ENCODE results near the gene PRKG1. TPM values are rescaled to one million over a fixed set of nuclear protein-coding genes. Genes with fewer than 3 reads are reported as not detected.

The PRKG1 gene
- total and polyA plus RNA-seq, 2 experiments from 2014 or later, result 18.2 to 21.1 TPM

GRCh38 chr10:51227897-51228713, 153.8 kb downstream of the PRKG1 start (continued):
- no peak for TF ChIP-seq ZNF462 (CRISPR knock-in tag; IDR thresholded peaks at IDR 0.05)
- TF ChIP-seq POLR2AphosphoS5 (IDR thresholded peaks at IDR 0.05; ENCODE audit: low read depth), result no peak
- TF ChIP-seq NANOG (IDR thresholded peaks at IDR 0.05; ENCODE audit: borderline replicate concordance), result no peak

GRCh38 chr10:51228714-51229100, 154.4 kb downstream of the PRKG1 start:
- ATAC-seq (no peak), DNase-seq (ENCODE audit: low spot score) (no peak)
- Mint-ChIP-seq H3K4me1 (peaks cover 45% of the 10 kb centered on the region), H3K27ac (no peak overlapping the region), H3K36me3 (ENCODE audit: low read depth) (no peaks in the 10 kb centered on the region), H3K9me3 (no peaks in the 10 kb centered on the region), H3K27me3 (ENCODE audit: insufficient read depth, low read depth, poor library complexity) (no peaks in the 10 kb centered on the region), H3K4me3 (no peak overlapping the region; the same call in 2 of the 3 replicates)
- Histone ChIP-seq H3K9me2 (ENCODE audit: insufficient read depth) (no peaks in the 10 kb centered on the region), H3K4me2 (no peak overlapping the region), H4K20me1 (replicated peaks; ENCODE audit: insufficient read depth) (no peaks in the 10 kb centered on the region), H2AFZ (no peak overlapping the region), H3K4me1 (ENCODE audit: insufficient read depth) (peaks cover 12% of the 10 kb centered on the region), H3K27ac (ENCODE audit: low read depth) (no peak overlapping the region), H3K4me3 (no peak overlapping the region), H3K36me3 (ENCODE audit: insufficient read depth) (no peaks in the 10 kb centered on the region), H3K79me2 (replicated peaks; ENCODE audit: insufficient read depth) (no peaks in the 10 kb centered on the region), H3K27me3 (ENCODE audit: insufficient read depth) (no peaks in the 10 kb centered on the region), H3F3A (replicated peaks; ENCODE audit: low read depth) (no peaks in the 10 kb centered on the region)
- TF ChIP-seq ZNF331 (CRISPR knock-in tag; IDR thresholded peaks at IDR 0.05; ENCODE audit: low read depth) (no peak), POLR2AphosphoS5 (IDR thresholded peaks at IDR 0.05; ENCODE audit: low read depth) (no peak), REST (IDR thresholded peaks at IDR 0.05; ENCODE audit: unreplicated experiment) (no peak), EZH2 (IDR thresholded peaks at IDR 0.05; ENCODE audit: low read depth, unreplicated experiment) (no peak)

Data from GM23338 (cell line).